Stimulated activated CD4-positive, alpha-beta T cell treated with anti-CD3 and anti-CD28 coated beads, Interleukin-2, amount 100 ng/mL, for 4 hours (primary cell): ENCODE results near the gene EPB41L2.
"Not testable (repeated sequence)": the region's sequence is repeated elsewhere in the genome, so short reads cannot be mapped to it uniquely, and the experiment has no call there.

Experiments used
- DNase-seq: peaks from one replicate; pipeline ENCODE4 v3.0.0-alpha.2; 2020; ENCODE audit warnings: low read depth

Gene EPB41L2

DNA sequence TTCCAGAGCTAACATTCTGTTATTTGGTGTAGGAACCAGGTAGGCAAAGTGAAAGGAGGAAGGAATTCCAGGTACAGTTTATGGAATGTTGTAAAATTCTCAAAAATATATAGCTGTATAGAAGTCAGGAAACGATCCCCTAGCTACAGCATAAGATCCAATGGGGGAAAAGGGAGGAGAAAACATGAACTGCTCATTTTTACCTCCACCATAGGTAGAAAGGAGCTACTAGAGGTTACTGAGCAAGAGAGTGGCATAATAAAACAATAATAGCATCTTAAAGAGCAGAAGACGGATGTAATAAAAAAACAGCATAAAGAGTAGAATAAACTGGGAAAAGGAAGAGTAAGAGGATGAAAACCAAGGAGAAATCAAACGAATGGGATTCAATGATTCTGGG is 26.9 kb downstream of the EPB41L2 start:
- DNase-seq: no peak

DNA sequence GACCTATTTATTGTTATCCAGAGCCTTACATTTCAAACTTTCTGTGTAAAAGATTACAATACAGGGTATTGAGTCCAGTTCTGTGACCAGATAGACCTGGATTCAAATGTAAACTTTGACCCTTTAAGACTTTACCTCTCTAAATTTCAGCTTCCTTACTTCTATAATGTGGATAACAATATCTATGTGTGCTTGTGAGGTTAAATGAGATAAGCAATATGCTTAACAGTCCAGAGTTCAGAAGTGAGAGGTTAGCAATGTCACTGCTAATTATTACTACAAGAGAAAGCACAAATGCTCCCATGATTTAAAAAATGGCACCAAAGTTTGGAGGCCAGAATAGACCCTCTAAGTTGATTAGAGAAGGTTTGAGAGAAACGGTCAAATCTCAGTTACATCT is 27.5 kb downstream of the EPB41L2 start:
- DNase-seq: no peak

DNA sequence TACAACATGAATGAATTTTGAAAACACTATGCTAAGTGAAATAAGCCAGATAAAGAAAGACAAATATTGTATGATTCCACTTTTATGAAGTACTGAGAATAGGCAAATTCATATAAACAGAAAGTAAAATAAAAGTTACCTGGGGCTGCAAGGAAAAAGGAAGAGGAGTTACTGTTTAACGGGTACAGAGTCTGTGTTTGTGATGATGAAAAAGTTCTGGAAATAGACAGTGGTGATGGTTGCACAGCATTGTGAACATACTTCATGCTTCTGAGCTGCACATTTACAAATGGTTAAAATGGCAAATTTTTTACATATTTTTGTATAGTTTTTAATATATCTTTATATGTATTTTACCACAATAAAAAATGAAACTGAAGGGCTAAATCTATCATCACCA is 29.4 kb downstream of the EPB41L2 start:
- DNase-seq: no peak

DNA sequence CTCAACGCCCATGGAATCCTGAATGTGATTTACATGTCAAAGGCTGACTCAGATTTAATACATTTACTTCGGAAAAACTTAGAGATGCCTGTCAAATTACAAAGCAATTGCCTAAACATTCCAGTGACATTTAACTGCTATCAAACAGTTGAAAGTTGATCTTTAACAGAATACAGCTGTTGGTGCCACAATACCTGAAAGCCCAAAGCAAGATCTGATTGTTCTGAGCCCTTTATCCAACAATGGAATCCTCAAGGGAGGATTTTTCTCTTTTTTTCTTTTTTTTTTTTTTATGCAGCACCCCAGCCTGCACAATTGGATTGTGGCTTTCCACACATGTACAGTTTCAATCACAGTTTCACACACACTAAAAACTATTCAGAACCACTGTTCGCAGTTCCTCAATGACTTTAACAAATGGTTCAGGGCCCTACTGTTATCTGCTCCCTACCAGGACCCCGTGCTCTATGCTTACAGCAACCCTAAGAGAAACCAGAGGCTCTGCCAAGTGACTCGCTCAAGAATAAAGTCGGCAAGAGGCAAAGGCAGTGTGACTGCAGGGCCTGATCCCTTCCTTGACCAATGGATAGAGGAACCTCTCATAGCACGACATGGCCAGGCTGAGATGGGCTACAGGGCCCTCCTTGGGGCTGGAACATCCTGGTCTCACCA is 33.3 kb downstream of the EPB41L2 start:
- DNase-seq: no peak

DNA sequence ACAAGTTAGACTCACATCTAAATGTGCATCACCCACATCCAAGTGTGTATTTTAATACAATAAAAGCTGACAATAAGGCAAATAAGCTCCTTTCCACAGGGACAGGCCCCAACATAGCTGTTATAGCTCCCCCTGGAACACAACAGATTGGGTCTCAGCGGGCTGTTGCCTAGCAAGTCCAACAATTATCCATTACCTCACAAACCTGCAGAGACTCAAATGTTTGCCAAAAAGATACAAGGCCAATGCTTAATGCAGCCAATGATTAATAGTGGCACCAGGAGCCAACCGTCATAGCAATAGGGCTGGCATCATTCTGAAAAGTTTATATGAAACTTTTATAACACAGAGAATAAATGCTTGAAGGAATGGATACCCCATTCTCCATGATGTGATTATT is 35.7 kb downstream of the EPB41L2 start:
- no peak for DNase-seq

DNA sequence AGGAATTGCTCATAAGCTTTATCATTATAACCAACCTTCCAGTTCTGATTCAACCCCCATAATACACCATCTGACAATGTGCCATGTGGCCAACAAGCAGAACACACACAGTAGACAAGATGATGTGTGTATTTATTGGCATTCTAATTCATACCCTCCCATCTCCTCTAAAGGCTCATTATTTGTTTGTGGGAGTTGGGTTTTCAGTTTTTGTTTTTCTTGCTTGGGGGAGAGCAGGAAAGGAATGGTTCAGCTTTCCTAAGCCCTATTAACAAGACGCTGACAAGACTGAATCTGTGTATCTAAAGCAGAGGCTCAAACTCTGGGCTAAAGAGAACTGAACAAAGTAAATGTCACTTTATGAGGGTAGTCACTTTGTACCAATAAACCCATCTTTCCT is 36.8 kb downstream of the EPB41L2 start:
- DNase-seq: no peak

DNA sequence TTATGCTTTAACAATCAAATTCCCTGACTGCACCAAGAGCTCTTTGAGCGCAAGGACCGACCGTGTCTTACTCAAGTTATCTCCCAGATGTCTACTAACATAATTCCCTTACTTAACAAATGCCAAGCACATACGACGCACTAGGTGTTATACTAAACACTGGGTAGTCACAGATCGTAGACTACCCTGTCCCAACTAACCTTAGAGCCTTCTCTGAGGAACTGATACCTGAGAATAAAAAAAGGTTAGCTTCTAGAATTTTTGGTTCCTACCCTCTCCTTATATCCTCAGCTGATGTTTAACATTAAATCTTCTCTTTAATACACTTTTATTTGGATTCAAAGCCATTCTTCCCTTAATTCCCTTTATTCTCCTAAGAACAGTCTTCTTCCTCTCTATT is 38.5 kb downstream of the EPB41L2 start:
- DNase-seq: no peak

DNA sequence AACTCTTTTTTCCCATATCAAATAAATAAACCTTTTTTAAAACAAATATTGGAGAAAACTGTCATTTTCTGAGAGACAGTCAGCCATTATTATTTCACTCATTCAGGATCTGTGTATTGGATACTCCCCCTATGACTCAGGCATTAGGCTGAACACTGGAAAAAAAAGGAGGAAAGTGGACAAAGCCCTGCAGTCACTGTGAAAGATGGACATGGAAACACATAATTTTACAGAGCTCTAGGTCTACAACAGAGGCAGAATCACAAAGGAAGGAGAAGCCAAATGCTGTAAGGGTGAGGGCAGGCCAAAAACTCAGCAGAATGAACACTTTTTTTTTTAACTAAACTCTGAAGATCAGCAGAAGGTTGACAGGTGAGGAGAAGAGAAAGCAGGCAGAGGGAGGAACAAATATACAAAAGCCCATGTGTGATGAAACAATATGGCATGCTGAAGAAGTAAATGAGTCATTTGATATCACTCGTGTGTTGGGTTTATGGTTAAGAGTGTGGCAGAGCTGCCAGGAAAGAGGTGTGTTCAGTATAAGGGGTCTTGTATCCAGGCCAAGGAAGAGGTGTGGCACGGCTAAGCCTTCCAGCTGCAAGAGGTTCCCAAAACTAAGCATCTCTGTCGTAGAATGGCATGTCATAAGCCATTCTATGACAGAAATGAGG is 39.1 kb downstream of the EPB41L2 start:
- no peak for DNase-seq

DNA sequence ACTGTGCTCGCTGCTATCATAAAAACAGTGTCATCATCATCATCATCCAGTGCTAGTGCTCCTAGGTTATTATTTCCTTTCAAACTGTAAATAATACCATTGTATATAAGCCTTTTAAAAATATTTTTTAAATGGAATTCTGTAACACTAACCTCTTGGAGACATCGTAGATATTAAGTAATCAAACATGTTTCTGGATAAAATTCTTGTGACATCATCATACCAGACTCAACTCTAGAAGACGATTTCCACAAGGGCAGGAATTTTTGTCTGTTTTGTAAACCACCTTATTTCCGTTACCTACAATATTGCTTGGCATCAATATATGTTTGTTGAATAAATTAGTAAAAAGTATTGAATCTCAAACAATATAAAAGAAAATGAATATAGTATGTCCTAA is 40.4 kb downstream of the EPB41L2 start:
- DNase-seq: no peak

DNA sequence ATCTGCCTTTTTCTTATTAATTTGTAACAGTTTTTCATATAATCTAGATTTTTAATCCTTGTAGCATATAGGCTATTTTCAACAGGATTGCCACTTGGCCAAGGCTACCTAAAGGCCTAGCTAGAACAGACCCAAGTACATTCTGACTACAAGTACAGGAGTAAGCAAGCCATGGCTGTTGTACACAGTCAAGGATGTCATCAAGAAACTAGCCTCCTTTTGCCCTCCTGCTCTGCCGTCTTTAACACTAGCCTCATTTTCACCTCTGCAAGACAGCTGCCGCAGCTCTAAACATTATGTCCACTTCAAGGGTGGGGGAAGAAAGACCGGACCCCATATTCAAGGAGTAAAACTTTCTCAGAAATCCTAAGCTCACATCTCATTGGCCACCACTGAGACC is 45.1 kb downstream of the EPB41L2 start:
- DNase-seq: no peak

DNA sequence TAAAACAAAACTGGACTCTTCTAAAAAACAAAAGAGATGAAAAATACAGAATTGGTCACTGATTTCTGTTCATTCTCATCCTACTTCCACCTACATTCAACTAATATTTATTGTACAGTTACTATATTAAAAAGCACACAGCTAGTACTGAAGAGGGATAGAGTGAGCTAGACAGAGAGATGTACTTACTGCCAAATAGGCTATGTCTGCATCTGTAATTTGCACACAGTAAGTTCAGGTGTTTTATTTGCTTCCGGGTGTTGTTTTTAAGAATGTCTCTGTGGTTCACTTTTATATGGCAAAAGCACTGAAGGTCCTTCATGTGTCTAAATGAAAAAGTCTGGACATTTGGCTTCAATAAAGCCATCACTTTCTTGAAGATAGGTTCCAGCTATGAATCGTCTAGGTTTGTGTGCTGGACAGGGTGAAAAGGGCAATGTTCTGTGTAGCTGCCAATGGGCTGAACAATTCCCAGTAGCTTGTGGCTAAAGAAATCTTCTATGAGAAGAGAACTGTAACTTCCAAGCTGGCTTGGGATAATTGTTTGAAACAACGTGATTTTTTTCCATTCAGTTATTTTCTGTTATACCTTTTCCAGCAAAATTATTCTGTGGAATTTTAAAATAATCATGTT is 47.3 kb downstream of the EPB41L2 start:
- DNase-seq: no peak

DNA sequence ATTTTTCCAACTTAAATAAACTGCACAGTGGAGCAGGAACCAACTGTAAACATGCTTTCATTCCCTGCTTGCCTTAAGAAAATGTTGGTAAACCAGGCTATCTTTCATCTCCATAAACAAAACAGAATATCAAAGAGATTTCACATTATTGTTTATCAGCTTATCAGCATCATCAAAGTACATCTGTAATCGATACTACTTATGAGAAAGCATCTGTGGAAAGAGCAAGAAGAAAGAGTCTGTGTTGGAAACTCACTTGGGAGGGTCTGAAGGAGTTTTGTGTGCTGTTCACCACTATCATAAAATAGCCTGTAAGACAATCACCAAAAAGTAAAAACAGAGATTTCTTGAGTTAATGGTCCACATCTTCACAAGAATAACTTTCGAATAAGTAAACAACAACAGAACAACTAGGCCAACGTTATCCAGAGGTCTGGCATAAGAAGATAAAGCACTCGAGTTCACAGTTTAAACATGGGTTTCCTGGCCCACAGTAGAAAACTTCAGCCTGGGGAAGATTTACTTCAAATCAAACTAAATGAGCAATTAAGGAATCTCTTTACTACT is 47.9 kb downstream of the EPB41L2 start:
- no peak for DNase-seq

DNA sequence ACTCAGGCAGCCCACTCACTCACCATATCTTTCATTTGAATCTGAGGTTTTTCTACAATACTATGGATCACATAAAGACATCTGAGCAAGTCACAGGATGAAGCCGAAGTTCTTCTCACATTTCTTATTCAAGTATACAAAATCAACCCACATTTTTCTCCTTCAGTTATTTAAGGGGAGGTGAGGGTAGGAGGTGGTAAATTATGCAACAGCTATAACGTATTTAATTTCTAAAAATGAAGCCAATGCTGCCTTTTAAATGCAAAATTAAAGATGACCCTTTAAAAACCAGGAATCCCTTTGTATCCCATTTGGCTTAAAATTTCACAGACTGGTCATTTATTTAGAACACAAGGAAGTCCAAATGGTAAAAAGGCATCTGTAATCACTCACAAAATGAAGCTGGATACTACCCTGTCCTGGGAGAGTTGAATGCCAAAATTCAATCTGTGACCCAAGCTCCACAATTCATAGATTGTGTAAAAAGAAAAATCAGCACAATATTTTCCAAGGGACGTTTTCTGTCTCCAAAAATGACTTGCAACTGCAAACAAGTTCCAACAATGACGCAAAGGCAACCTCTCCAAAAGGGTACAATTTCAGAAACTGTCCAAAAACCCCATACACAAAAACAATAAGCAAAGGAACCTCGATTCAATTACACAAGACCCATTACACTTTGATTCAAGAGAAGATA is 48.8 kb downstream of the EPB41L2 start:
- DNase-seq: no peak

DNA sequence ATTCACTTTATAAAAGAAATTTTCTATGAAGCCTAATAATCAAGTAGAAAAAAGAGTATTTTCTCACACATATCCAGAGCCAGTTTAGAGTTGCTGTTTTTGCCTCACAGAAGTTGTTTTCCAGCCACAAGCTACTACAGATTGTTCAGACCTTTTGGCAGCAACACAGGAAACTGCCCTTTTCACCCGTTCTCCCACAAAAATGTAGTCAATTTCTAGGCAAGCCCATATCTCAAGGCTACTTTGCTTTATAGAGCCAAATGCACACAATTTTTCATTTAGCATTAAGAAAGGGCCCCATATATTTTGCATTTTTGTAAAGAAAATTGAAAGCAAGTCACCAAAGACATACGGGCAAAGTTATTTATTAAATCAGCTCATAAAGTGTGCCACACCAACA is 49.5 kb downstream of the EPB41L2 start:
- DNase-seq: no peak

DNA sequence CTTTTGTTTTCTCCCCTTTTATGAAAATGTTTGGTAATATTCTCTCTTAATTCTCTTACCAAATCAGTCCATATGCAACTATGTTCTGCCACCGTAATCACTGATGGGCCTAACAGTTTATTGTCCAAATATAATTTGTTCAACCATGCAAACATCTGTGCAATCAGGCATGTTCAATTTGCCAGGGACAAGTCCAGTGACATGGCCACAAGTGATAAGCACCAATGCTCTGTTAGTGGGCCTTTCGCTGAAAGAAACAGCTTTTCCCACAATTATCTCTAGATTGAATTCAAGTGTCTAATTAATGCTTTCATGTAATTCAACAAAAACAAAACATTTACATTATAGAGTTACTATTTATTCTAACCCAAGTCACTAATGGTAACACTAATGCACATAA is 53.3 kb downstream of the EPB41L2 start:
- no peak for DNase-seq

DNA sequence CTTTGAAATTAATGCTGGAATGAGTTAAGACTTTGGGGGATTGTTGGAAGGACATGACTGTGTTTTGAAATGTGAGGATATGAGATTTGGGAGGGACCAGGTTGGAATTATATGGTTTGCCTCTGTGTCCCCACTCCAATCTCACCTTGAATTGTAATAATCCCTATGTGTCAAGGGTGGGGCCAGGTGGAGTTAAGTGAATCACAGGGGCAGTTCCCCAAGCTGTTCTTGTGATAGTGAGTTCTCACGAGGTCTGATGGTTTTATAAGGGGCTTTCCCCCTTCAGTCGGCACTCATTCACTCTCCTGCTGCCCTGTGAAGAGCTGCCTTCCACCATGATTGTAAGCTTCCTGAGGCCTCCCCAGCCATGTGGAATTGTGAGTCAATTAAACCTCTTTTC is 54.1 kb downstream of the EPB41L2 start:
- DNase-seq: not testable (repeated sequence)

DNA sequence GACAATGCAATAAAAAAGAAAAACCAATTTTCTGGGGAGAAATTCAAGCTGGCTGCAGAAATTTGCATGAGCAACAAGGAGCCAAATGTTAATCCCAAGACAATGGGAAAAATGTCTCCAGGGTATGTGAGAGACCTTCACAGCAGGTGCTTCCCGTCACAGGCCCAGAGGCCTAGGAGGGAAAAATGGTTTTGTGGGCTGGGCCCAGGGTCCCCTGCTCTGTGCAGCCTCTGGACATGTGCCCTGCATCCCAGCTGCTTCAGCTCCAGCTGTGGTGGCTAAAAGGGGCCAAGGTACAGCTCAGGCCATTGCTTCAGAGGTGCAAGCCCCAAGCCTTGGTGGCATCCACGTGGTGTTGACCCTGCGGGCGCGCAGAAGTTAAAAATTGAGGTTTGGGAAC is 55.1 kb downstream of the EPB41L2 start:
- DNase-seq: not testable (repeated sequence)

DNA sequence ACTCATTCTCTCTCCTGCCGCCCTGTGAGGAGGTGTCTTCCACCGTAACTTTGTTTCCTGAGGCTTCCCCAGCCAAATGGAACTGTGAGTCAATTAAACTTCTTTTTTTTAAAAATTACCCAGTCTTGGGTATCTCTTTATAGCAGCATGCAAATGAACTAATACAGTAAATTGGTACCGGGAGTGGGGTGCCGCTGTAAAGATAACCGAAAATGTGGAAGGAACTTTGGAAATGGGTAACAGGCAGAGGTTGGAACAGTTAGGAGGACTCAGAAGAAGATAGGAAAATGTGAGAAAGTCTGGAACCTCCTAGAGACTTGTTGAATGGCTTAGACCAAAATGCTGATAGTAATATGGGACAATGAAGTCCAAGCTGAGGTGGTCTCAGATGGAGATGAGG is 55.8 kb downstream of the EPB41L2 start:
- no peak for DNase-seq

DNA sequence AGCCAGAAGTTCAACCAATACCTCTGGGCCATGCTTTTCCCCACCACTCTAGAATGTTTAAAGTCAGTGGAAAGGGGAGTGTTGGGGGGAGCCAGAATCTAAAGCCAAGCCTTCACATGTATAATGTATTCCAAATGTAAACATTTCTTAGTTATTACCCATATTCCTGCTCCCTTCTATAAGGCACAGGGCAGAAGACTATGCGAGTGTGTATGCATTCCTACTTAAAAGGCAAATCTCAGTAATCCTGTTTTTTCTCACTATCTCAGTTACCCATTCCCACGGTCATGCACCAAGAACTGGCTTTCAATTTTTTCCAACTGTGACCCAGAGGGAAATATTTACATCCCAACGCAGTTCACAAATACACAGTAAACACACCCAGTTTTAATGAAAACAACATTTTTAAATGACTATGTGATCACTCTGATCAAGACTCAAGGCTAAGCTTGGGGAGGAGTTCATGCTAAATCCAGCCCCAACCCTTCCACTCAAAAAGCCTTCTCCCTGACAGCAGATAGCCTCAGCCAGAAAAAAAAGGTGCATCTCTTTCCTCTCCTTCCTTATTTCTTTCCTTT is 57.5 kb downstream of the EPB41L2 start:
- no peak for DNase-seq

DNA sequence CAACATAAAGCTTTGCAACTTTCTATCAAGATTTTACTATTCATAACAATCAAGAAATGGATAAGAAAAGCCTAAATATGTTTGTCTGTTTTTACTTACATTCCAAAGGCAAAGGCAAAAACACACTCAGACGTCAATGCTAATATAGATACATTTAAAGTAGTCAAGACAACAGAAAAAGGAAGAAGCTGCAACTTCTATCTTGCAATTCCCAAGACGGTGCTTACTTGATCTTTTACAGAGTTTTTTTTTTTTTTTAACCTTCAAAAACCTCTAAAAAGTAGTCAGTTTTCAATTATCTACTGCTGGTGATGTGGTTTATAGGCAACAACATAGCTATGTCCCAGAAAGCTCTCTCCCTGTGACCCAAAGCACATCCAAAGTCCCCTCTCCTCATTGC is 58.1 kb downstream of the EPB41L2 start:
- DNase-seq: no peak

DNA sequence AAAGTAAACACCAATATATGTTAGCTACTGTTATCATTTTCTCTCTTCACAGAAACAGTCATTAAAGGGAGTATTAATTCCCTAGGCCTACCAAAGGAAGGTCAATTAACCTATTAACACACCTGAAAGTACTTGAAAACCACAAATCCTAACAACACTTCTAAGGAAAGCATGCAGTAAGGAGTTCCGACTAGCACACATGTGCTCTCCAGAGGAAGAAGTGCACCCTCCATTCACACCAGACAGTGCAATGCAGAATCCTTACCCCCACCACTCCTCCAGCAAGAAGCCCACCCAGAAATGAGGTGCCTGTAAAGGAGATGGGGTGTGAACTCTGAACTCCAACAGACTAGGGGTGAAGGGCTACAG is 58.7 kb downstream of the EPB41L2 start:
- no peak for DNase-seq
